NT2/D1 (cell line): ENCODE data around the gene C10orf120.

Experiments used
- SUZ12 ChIP-seq: IDR thresholded peaks from 2 replicates; pipeline ENCODE4 v1.6.1; 2011; ENCODE audit not compliant: insufficient read length, insufficient read depth; ENCODE audit errors: extremely low read depth
- ZNF274 ChIP-seq: IDR thresholded peaks from 2 replicates; pipeline ENCODE4 v1.6.1; 2011; ENCODE audit warnings: mild to moderate bottlenecking, low read depth, low read length

- TF ChIP-seq SUZ12 (no peak), ZNF274 (no peak)
Observed at GRCh38 chr10:122659126-122659525, 40.5 kb downstream of the C10orf120 start.
